ENCODE data around the gene PARD3.
"Not testable (repeated sequence)": the region's sequence is repeated elsewhere in the genome, so short reads cannot be mapped to it uniquely, and the experiment has no call there.

GRCh38 chr10:34268410-34268809, 546.7 kb downstream of the PARD3 start:
- not testable (repeated sequence) for TF ChIP-seq EZH2 (IDR thresholded peaks at IDR 0.05; ENCODE audit: insufficient read depth, poor library complexity, severe bottlenecking); EZH2phosphoT487 (IDR thresholded peaks at IDR 0.05; ENCODE audit: insufficient read depth, low read depth)
